HCT116 (cell line): Measurements from ENCODE around the gene XG.

Experiments
- EZH2 ChIP-seq: fragments of 200-600 bp; sonication (generic); IDR thresholded peaks from 2 replicates; pipeline ENCODE4 v1.6.1; 2017; ENCODE audit warnings: antibody characterized with exemption, mixed run types
- POLR2A ChIP-seq: IDR thresholded peaks from 2 replicates; pipeline ENCODE4 v1.7.0; 2011; ENCODE audit warnings: borderline replicate concordance; ENCODE audit not compliant: insufficient read depth, insufficient read length; ENCODE audit errors: extremely low read depth
- POLR2AphosphoS5 ChIP-seq: IDR thresholded peaks from 2 replicates; pipeline ENCODE4 v1.6.1; 2011; ENCODE audit warnings: mild to moderate bottlenecking, low read depth, low read length, moderate library complexity
- TF ChIP-seq, protein P1 (sequence below), 3 experiments: fragments of 200-600 bp in 1 of 3; sonication (generic) in 1 of 3; IDR thresholded peaks in 2 of 3; conservative IDR thresholded peaks in 1 of 3; 2 replicates each; pipeline ENCODE4 v1.5.1; 2012 to 2017; ENCODE audit warnings: low read depth in 2 of 3, low read length in 2 of 3, antibody characterized with exemption in 1 of 3, borderline replicate concordance in 1 of 3, control low read depth in 1 of 3, mild to moderate bottlenecking in 1 of 3, mixed read lengths in 1 of 3, mixed run types in 1 of 3, moderate library complexity in 1 of 3; ENCODE audit not compliant: insufficient read depth in 1 of 3

DNA sequence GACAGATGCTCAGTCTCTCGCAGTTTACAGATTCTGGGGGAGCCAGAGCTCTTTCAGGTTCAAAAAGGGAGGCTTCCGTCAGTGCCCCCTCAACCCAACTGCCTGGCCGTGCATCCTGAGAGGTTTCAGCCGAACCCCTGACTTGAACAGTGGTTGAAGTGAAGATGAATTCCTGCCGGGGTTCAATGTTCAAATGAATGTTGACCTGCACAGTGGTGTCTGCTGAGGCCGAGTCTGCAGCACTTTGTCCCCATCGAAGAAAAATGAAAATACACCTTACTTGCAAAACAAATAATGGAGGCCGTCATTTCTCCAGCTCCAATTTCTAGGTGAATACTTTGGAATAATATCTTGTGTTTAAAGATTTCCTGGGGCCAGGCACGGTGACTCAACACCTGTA is 110.6 kb downstream of the XG start:
- TF ChIP-seq EZH2 (no peak), POLR2A (no peak), POLR2AphosphoS5 (no peak)
- TF ChIP-seq, protein P1, sequence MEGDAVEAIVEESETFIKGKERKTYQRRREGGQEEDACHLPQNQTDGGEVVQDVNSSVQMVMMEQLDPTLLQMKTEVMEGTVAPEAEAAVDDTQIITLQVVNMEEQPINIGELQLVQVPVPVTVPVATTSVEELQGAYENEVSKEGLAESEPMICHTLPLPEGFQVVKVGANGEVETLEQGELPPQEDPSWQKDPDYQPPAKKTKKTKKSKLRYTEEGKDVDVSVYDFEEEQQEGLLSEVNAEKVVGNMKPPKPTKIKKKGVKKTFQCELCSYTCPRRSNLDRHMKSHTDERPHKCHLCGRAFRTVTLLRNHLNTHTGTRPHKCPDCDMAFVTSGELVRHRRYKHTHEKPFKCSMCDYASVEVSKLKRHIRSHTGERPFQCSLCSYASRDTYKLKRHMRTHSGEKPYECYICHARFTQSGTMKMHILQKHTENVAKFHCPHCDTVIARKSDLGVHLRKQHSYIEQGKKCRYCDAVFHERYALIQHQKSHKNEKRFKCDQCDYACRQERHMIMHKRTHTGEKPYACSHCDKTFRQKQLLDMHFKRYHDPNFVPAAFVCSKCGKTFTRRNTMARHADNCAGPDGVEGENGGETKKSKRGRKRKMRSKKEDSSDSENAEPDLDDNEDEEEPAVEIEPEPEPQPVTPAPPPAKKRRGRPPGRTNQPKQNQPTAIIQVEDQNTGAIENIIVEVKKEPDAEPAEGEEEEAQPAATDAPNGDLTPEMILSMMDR (IDR thresholded peaks at IDR 0.05 in 2 of 3, conservative IDR thresholded peaks at IDR 0.05 in 1 of 3; ENCODE audit: borderline replicate concordance in 1 of 3, insufficient read depth in 1 of 3, low read depth in 2 of 3, low read length in 2 of 3) = no peak
